ENCODE measurements around the gene SLC10A7. TPM values are rescaled to one million over a fixed set of nuclear protein-coding genes. Genes with fewer than 3 reads are reported as not detected.

Gene SLC10A7
- total and polyA plus RNA-seq, 4 donors, result 7.3 to 25.6 (median 15.5) TPM

GRCh38 chr4:146246381-146246780, 275.4 kb downstream of the SLC10A7 start:
- Histone ChIP-seq H3K9me3 (ENCODE audit: control insufficient read depth, insufficient read depth, low read length) (peaks cover 1% of the 10 kb centered on the region), H3K4me1 (ENCODE audit: control insufficient read depth, insufficient read depth, low read length) (peaks cover 30% of the 10 kb centered on the region), H3K27ac (ENCODE audit: low read depth, low read length) (no peak overlapping the region), H3K36me3 (ENCODE audit: control insufficient read depth, insufficient read depth, low read length) (no peaks in the 10 kb centered on the region), H3K27me3 (ENCODE audit: control insufficient read depth, insufficient read depth, low read length) (no peaks in the 10 kb centered on the region), H3K4me3 (ENCODE audit: low read depth, low read length) (no peak overlapping the region)
- no peak for DNase-seq (ENCODE audit: low read depth in 4 of 6, low spot score in 6 of 6)
- WGBS (ENCODE audit: insufficient coverage), result 78% methylated on average over 5 of the region's 6 CpGs

GRCh38 chr4:146245850-146246249, 275.9 kb downstream of the SLC10A7 start:
- WGBS (ENCODE audit: insufficient coverage), result 78% methylated on average over 4 of the region's 4 CpGs

GRCh38 chr4:146245246-146245645, 276.5 kb downstream of the SLC10A7 start:
- H3K4me1 ChIP-seq (ENCODE audit: control insufficient read depth, insufficient read depth, low read length), result peaks cover 32% of the 10 kb centered on the region
- H3K4me3 ChIP-seq (ENCODE audit: low read depth, low read length), result no peak overlapping the region
- DNase-seq (ENCODE audit: low read depth in 4 of 6, low spot score in 6 of 6), result no peak
- H3K9me3 ChIP-seq (ENCODE audit: control insufficient read depth, insufficient read depth, low read length), result peaks cover 1% of the 10 kb centered on the region
- H3K27me3 ChIP-seq (ENCODE audit: control insufficient read depth, insufficient read depth, low read length), result no peaks in the 10 kb centered on the region
- WGBS (ENCODE audit: insufficient coverage), result 72% methylated on average over 2 of the region's 3 CpGs
- no peaks in the 10 kb centered on the region for H3K36me3 ChIP-seq (ENCODE audit: control insufficient read depth, insufficient read depth, low read length)
- no peak overlapping the region for H3K27ac ChIP-seq (ENCODE audit: low read depth, low read length)

More at GRCh38 chr4:146245850-146246249, 275.9 kb downstream of the SLC10A7 start:
- DNase-seq (ENCODE audit: low read depth in 4 of 6, low spot score in 6 of 6), result no peak
- H3K27me3 ChIP-seq (ENCODE audit: control insufficient read depth, insufficient read depth, low read length), result no peaks in the 10 kb centered on the region
- no peak overlapping the region for H3K4me3 ChIP-seq (ENCODE audit: low read depth, low read length)
- peaks cover 1% of the 10 kb centered on the region for H3K9me3 ChIP-seq (ENCODE audit: control insufficient read depth, insufficient read depth, low read length)
- H3K27ac ChIP-seq (ENCODE audit: low read depth, low read length), result no peak overlapping the region
- no peaks in the 10 kb centered on the region for H3K36me3 ChIP-seq (ENCODE audit: control insufficient read depth, insufficient read depth, low read length)
- H3K4me1 ChIP-seq (ENCODE audit: control insufficient read depth, insufficient read depth, low read length), result peaks cover 32% of the 10 kb centered on the region

- Histone ChIP-seq H3K9me3 (ENCODE audit: control insufficient read depth, insufficient read depth, low read length) (peaks cover 1% of the 10 kb centered on the region), H3K4me1 (ENCODE audit: control insufficient read depth, insufficient read depth, low read length) (peaks cover 32% of the 10 kb centered on the region), H3K4me3 (ENCODE audit: low read depth, low read length) (no peak overlapping the region), H3K36me3 (ENCODE audit: control insufficient read depth, insufficient read depth, low read length) (no peaks in the 10 kb centered on the region), H3K27ac (ENCODE audit: low read depth, low read length) (no peak overlapping the region), H3K27me3 (ENCODE audit: control insufficient read depth, insufficient read depth, low read length) (no peaks in the 10 kb centered on the region)
- no peak for DNase-seq (ENCODE audit: low read depth in 4 of 6, low spot score in 6 of 6)
- 88% methylated on average over 7 of the region's 9 CpGs for WGBS (ENCODE audit: insufficient coverage)
Measured at GRCh38 chr4:146244496-146244895, 277.2 kb downstream of the SLC10A7 start.

- Histone ChIP-seq H3K4me3 (ENCODE audit: low read depth, low read length) (no peak overlapping the region), H3K27ac (ENCODE audit: low read depth, low read length) (no peak overlapping the region), H3K9me3 (ENCODE audit: control insufficient read depth, insufficient read depth, low read length) (peaks cover 1% of the 10 kb centered on the region), H3K4me1 (ENCODE audit: control insufficient read depth, insufficient read depth, low read length) (peaks cover 32% of the 10 kb centered on the region), H3K27me3 (ENCODE audit: control insufficient read depth, insufficient read depth, low read length) (no peaks in the 10 kb centered on the region), H3K36me3 (ENCODE audit: control insufficient read depth, insufficient read depth, low read length) (no peaks in the 10 kb centered on the region)
- 85% methylated on average over 17 of the region's 17 CpGs for WGBS (ENCODE audit: insufficient coverage)
- DNase-seq (ENCODE audit: low read depth in 4 of 6, low spot score in 6 of 6), result no peak
Measured at GRCh38 chr4:146243883-146244277, 277.9 kb downstream of the SLC10A7 start.

GRCh38 chr4:146243141-146243882, 278.4 kb downstream of the SLC10A7 start:
- no peaks in the 10 kb centered on the region for H3K36me3 ChIP-seq (ENCODE audit: control insufficient read depth, insufficient read depth, low read length)
- no peak for DNase-seq (ENCODE audit: low read depth in 4 of 6, low spot score in 6 of 6)
- no peak overlapping the region for H3K27ac ChIP-seq (ENCODE audit: low read depth, low read length)
- no peak overlapping the region for H3K4me3 ChIP-seq (ENCODE audit: low read depth, low read length)
- 74% methylated on average over 24 of the region's 24 CpGs for WGBS (ENCODE audit: insufficient coverage)
- H3K27me3 ChIP-seq (ENCODE audit: control insufficient read depth, insufficient read depth, low read length), result no peaks in the 10 kb centered on the region
- peaks cover 1% of the 10 kb centered on the region for H3K9me3 ChIP-seq (ENCODE audit: control insufficient read depth, insufficient read depth, low read length)
- H3K4me1 ChIP-seq (ENCODE audit: control insufficient read depth, insufficient read depth, low read length), result peaks cover 32% of the 10 kb centered on the region

GRCh38 chr4:146238107-146238506, 283.6 kb downstream of the SLC10A7 start:
- no peak for DNase-seq (ENCODE audit: low read depth in 4 of 6, low spot score in 6 of 6)
- H3K4me1 ChIP-seq (ENCODE audit: control insufficient read depth, insufficient read depth, low read length), result peaks cover 16% of the 10 kb centered on the region
- WGBS (ENCODE audit: insufficient coverage), result 83% methylated on average over 2 of the region's 3 CpGs
- H3K27me3 ChIP-seq (ENCODE audit: control insufficient read depth, insufficient read depth, low read length), result no peaks in the 10 kb centered on the region
- no peak overlapping the region for H3K4me3 ChIP-seq (ENCODE audit: low read depth, low read length)
- no peak overlapping the region for H3K27ac ChIP-seq (ENCODE audit: low read depth, low read length)
- no peaks in the 10 kb centered on the region for H3K36me3 ChIP-seq (ENCODE audit: control insufficient read depth, insufficient read depth, low read length)
- no peaks in the 10 kb centered on the region for H3K9me3 ChIP-seq (ENCODE audit: control insufficient read depth, insufficient read depth, low read length)

- peak in 1 of 6 donors; percentile 44 for DNase-seq (ENCODE audit: low read depth in 4 of 6, low spot score in 6 of 6)
Measured at GRCh38 chr4:146237092-146237491, 284.6 kb downstream of the SLC10A7 start.

GRCh38 chr4:146236216-146236615, 285.5 kb downstream of the SLC10A7 start:
- H3K9me3 ChIP-seq (ENCODE audit: control insufficient read depth, insufficient read depth, low read length), result no peaks in the 10 kb centered on the region
- H3K4me3 ChIP-seq (ENCODE audit: low read depth, low read length), result no peak overlapping the region
- no peaks in the 10 kb centered on the region for H3K36me3 ChIP-seq (ENCODE audit: control insufficient read depth, insufficient read depth, low read length)
- no peak for DNase-seq (ENCODE audit: low read depth in 4 of 6, low spot score in 6 of 6)
- no peaks in the 10 kb centered on the region for H3K27me3 ChIP-seq (ENCODE audit: control insufficient read depth, insufficient read depth, low read length)
- WGBS (ENCODE audit: insufficient coverage), result 100% methylated on average over 1 of the region's 5 CpGs
- no peak overlapping the region for H3K27ac ChIP-seq (ENCODE audit: low read depth, low read length)
- H3K4me1 ChIP-seq (ENCODE audit: control insufficient read depth, insufficient read depth, low read length), result peaks cover under 1% of the 10 kb centered on the region

More at GRCh38 chr4:146237092-146237491, 284.6 kb downstream of the SLC10A7 start:
- H3K4me1 ChIP-seq (ENCODE audit: control insufficient read depth, insufficient read depth, low read length), result peaks cover 6% of the 10 kb centered on the region
- no peaks in the 10 kb centered on the region for H3K9me3 ChIP-seq (ENCODE audit: control insufficient read depth, insufficient read depth, low read length)
- no peak overlapping the region for H3K27ac ChIP-seq (ENCODE audit: low read depth, low read length)
- WGBS (ENCODE audit: insufficient coverage), result 73% methylated on average over 2 of the region's 6 CpGs
- H3K27me3 ChIP-seq (ENCODE audit: control insufficient read depth, insufficient read depth, low read length), result no peaks in the 10 kb centered on the region
- H3K36me3 ChIP-seq (ENCODE audit: control insufficient read depth, insufficient read depth, low read length), result no peaks in the 10 kb centered on the region
- no peak overlapping the region for H3K4me3 ChIP-seq (ENCODE audit: low read depth, low read length)

- Histone ChIP-seq H3K27me3 (ENCODE audit: control insufficient read depth, insufficient read depth, low read length) (no peaks in the 10 kb centered on the region), H3K4me1 (ENCODE audit: control insufficient read depth, insufficient read depth, low read length) (no peaks in the 10 kb centered on the region), H3K27ac (ENCODE audit: low read depth, low read length) (no peak overlapping the region), H3K9me3 (ENCODE audit: control insufficient read depth, insufficient read depth, low read length) (no peaks in the 10 kb centered on the region), H3K36me3 (ENCODE audit: control insufficient read depth, insufficient read depth, low read length) (no peaks in the 10 kb centered on the region), H3K4me3 (ENCODE audit: low read depth, low read length) (no peak overlapping the region)
- DNase-seq (ENCODE audit: low read depth in 4 of 6, low spot score in 6 of 6), result no peak
- WGBS (ENCODE audit: insufficient coverage), result 83% methylated on average over 5 of the region's 8 CpGs
Measured at GRCh38 chr4:146235654-146236177, 286.0 kb downstream of the SLC10A7 start.
